ENCODE results near the gene PTPRM. TPM values are rescaled to one million over a fixed set of nuclear protein-coding genes. Genes with fewer than 3 reads are reported as not detected.

Gene PTPRM
- total and polyA plus RNA-seq, 2 of the 8 experiments (the other 6 are each of a cell fraction or from before 2014, with no cell fraction given) = 4.1 to 7.0 TPM

DNA sequence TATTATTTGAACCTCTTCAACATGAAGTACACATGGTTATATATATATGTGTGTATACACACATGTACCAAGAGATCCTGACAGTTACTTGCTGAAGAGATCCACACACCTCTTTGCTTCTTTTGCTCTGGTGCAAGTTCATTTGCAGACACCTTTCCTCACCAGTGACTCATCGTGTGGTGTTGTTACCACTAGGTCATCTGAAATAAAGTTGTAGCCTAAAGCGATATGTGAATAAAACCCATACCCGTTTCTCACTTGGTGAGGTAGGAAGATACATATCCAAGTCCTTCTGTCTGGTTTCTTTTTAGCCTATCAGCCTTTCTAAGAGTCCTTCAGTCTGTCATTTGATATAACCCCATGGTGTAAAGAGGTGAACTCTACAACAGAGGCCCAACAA lies 662.7 kb downstream of the PTPRM start:
- 87% methylated on average over 3 of the region's 3 CpGs; no CpG with 5 or more reads in 1 of the 2 experiments for WGBS, 2 experiments (ENCODE audit: extremely low coverage in 1 of 2, insufficient coverage in 1 of 2, insufficient read length in 1 of 2, insufficient replicate concordance in 2 of 2, low coverage in 1 of 2, low lambda C conversion rate in 2 of 2, missing lambda C conversion rate in 1 of 2)
- TF ChIP-seq PHF8 (conservative IDR thresholded peaks at IDR 0.05; ENCODE audit: low read depth, low read length) (no peak), TBP (IDR thresholded peaks at IDR 0.05; ENCODE audit: low read depth, low read length) (no peak), GTF2F1 (IDR thresholded peaks at IDR 0.05; ENCODE audit: borderline replicate concordance, low read depth, low read length) (no peak), SP2 (IDR thresholded peaks at IDR 0.05; ENCODE audit: low read length) (no peak)

More for the DNA sequence above, 662.7 kb downstream of the PTPRM start:
- CTCF ChIA-PET (ENCODE audit: partially characterized antibody) = no interaction called here
- POLR2A ChIA-PET (ENCODE audit: partially characterized antibody) = no interaction called here
- peaks cover 0 to 3% (median 0%) of the 10 kb centered on the region in 4 experiments; a peak in 1 of 8 replicates for H3K36me3 ChIP-seq (ENCODE audit: control insufficient read depth in 2 of 4, insufficient read depth in 4 of 4, low read length in 3 of 4)
- no peaks in the 10 kb centered on the region for H3K23me2 ChIP-seq (ENCODE audit: low read depth, low read length)
- no peak overlapping the region for H3K27ac ChIP-seq (ENCODE audit: low read depth, low read length)
- no peak overlapping the region for H3K14ac ChIP-seq (ENCODE audit: insufficient read length)
- H3K4ac ChIP-seq (replicated peaks; ENCODE audit: insufficient read length, low read depth, low read length) = no peak overlapping the region
- H3K4me3 ChIP-seq (ENCODE audit: extremely low read depth in 1 of 4, insufficient read depth in 2 of 4, low read depth in 3 of 4, low read length in 4 of 4) = no peak overlapping the region
- H3K4me2 ChIP-seq (ENCODE audit: insufficient read depth in 1 of 2, low read depth in 2 of 2, low read length in 2 of 2) = no peak overlapping the region
- no peak overlapping the region for H4K5ac ChIP-seq (ENCODE audit: insufficient read length, low read depth, low read length)
- no peaks in the 10 kb centered on the region for H3K4me1 ChIP-seq (replicated peaks in 1 of 4; ENCODE audit: control insufficient read depth in 3 of 4, insufficient read depth in 4 of 4, low read length in 3 of 4)
- H3K27me3 ChIP-seq (replicated peaks in 1 of 4; ENCODE audit: control insufficient read depth in 3 of 4, extremely low read depth in 1 of 4, insufficient read depth in 3 of 4, low read length in 3 of 4) = no peaks in the 10 kb centered on the region
- peaks cover 4 to 12% of the 10 kb centered on the region in 2 experiments; a peak in 2 of 4 replicates for H3K9me3 ChIP-seq (ENCODE audit: insufficient read depth in 2 of 2, low read depth in 1 of 2, low read length in 1 of 2)
- no peak overlapping the region for H2BK12ac ChIP-seq (ENCODE audit: low read depth, low read length)
- no peaks in the 10 kb centered on the region for H3K79me2 ChIP-seq (ENCODE audit: control insufficient read depth in 1 of 2, insufficient read depth in 2 of 2, low read length in 2 of 2)
- no peaks in the 10 kb centered on the region for H3K79me1 ChIP-seq (ENCODE audit: low read depth, low read length)
- no peak overlapping the region for H4K8ac ChIP-seq (ENCODE audit: extremely low read depth, insufficient read depth, low read length)
- H3K9ac ChIP-seq (replicated peaks in 1 of 4; ENCODE audit: extremely low read depth in 1 of 4, low read depth in 3 of 4, low read length in 3 of 4) = no peak overlapping the region
- FAIRE-seq (no peak), DNase-seq (ENCODE audit: low read depth in 1 of 2, low spot score in 2 of 2) (no peak)
- H3K56ac ChIP-seq (replicated peaks; ENCODE audit: insufficient read length, low read depth, low read length) = no peak overlapping the region
- no peak overlapping the region for H2BK20ac ChIP-seq (ENCODE audit: low read length)
- no peak overlapping the region for H2AFZ ChIP-seq (ENCODE audit: low read length)
- H4K91ac ChIP-seq (replicated peaks; ENCODE audit: insufficient read length, low read length) = no peak overlapping the region
- H4K20me1 ChIP-seq (replicated peaks in 1 of 2; ENCODE audit: control insufficient read depth in 1 of 2, insufficient read depth in 2 of 2, low read length in 2 of 2) = no peaks in the 10 kb centered on the region
- no peak overlapping the region for H2BK5ac ChIP-seq (ENCODE audit: low read depth, low read length)
- H2BK120ac ChIP-seq (replicated peaks; ENCODE audit: low read depth, low read length) = no peak overlapping the region
- no peak overlapping the region for H2AK5ac ChIP-seq (ENCODE audit: low read depth, low read length)
- no peak overlapping the region for H3K18ac ChIP-seq (ENCODE audit: extremely low read depth, low read length)
- no peak overlapping the region for H2BK15ac ChIP-seq (ENCODE audit: low read length)
- H3K23ac ChIP-seq (ENCODE audit: insufficient read length) = no peak overlapping the region
